ENCODE data around the gene CCDC183.
A peak's percentile ranks its signal among the peaks of the same experiment; 100 is the strongest.
"Not testable (repeated sequence)": the region's sequence is repeated elsewhere in the genome, so short reads cannot be mapped to it uniquely, and the experiment has no call there.

CCDC183 gene

GRCh38 chr9:136760834-136761544 is 35.1 kb upstream of the CCDC183 start:
- peak; percentile 80 for TF ChIP-seq CTCF (conservative IDR thresholded peaks at IDR 0.05; ENCODE audit: low read depth, low read length)
- not testable (repeated sequence) for H3K4me3 ChIP-seq (ENCODE audit: low read depth, low read length)
- peak; percentile 78 for DNase-seq (ENCODE audit: low read depth)

- no peak for DNase-seq (ENCODE audit: low read depth)
- H3K4me3 ChIP-seq (ENCODE audit: low read depth, low read length), result no peak overlapping the region
- TF ChIP-seq CTCF (conservative IDR thresholded peaks at IDR 0.05; ENCODE audit: low read depth, low read length), result no peak
Measured at GRCh38 chr9:136761545-136761981, 34.6 kb upstream of the CCDC183 start.

DNA sequence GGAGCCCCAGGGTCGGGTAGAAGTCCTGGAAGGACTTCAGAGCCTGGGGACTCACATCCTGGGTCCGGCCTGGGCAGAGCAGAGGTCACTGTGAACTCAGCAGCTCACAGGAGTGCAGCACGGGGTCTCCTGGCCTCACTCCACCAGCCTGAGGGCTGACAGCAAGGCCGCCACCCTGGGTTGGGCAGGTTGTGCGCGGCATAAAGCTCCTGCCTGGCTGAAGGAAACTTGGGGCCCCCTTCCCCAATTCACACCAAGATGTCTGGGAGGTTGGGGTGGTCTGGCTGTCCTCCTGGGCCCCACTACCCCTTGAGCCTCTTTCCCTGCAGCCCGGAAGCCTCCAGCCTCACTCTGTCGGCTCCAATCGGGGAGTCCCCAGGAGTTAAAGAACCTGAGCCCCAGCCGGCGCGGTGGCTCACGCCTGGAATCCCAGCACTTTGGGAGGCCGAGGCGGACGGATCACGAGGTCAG is 33.9 kb upstream of the CCDC183 start:
- H3K4me3 ChIP-seq (ENCODE audit: low read depth, low read length), result no peak overlapping the region
- TF ChIP-seq CTCF (conservative IDR thresholded peaks at IDR 0.05; ENCODE audit: low read depth, low read length), result no peak
- DNase-seq (ENCODE audit: low read depth), result no peak

DNA sequence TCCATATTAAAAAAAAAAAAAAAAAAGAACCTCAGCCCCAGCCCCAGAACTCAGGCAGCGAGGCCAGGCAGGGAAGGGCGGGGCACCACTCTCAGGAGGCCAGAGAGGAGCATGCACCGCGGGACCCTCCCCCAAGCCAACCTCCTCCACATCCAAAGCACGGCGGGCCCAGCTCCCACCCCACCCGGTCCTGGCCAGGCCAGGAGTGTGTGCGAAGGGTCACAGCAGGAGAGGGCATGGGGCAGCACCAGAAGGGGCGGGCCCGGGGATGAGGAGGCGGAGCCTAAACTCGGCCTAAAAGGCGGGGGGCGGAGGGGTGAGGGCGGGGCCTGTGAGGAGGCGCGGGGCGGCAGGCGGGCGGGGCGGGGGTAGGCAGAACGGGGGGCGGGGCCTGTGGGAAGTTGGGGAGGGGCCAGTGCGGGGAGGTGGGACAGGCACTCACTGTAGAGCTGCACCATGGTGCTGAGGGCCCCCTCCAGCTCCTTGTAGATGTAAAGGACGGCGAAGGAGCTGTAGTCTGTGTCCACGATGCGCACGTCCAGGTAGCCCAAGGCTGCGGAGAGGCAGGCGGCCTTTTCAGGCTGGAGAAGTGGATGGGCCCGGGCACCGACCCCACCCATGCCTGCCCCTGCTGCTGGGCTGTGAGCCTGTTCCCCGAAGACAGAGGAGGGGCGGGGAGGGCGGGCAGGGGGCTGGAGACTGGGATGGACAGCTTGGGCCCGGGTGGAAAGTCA is 33.1 kb upstream of the CCDC183 start:
- DNase-seq (ENCODE audit: low read depth), result peak; percentile 17
- no peak overlapping the region for H3K4me3 ChIP-seq (ENCODE audit: low read depth, low read length)
- TF ChIP-seq CTCF (conservative IDR thresholded peaks at IDR 0.05; ENCODE audit: low read depth, low read length), result no peak

DNA sequence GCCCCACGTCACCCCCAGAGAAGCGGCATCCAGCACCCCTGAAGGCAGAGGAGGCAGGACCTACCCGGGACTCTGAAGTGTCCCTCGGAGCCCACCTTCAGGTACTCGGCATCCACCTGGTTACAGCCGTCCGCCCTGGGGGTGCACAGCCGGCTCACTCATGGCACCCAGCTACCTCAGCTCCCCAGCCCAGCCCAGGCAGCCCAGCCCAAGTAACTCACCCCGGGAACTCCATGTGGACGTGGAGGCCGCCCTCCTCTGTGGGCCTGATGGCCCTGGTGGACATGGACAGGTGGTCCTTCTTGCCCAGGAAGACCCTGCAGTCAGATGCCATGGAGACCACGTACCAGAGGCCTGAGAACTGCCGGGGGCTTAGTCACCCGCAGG is 32.5 kb upstream of the CCDC183 start:
- TF ChIP-seq CTCF (conservative IDR thresholded peaks at IDR 0.05; ENCODE audit: low read depth, low read length), result no peak
- H3K4me3 ChIP-seq (ENCODE audit: low read depth, low read length), result no peak overlapping the region
- DNase-seq (ENCODE audit: low read depth), result no peak

- H3K4me3 ChIP-seq (ENCODE audit: low read depth, low read length), result no peak within 1 kb of the TSS
- DNase-seq (ENCODE audit: low read depth), result no peak
- no peak for TF ChIP-seq CTCF (conservative IDR thresholded peaks at IDR 0.05; ENCODE audit: low read depth, low read length)
Measured at GRCh38 chr9:136764301-136764891, 31.7 kb upstream of the CCDC183 start, which contains the start of gene LCN15. TSS of gene LCN15 (minus strand) at chr9:136764518. CDS start at chr9:136764488, 30 bp downstream.
